GM21786 (cell line): ENCODE data around the gene HELZ.
"Not testable (repeated sequence)": the region's sequence is repeated elsewhere in the genome, so short reads cannot be mapped to it uniquely, and the experiment has no call there.

Experiments used
- ATAC-seq: cut with Tn5 transposase; IDR thresholded peaks from one replicate; pipeline ENCODE4 v1.9.1; 2021; ENCODE audit not compliant: unreplicated experiment

Gene HELZ, protein sequence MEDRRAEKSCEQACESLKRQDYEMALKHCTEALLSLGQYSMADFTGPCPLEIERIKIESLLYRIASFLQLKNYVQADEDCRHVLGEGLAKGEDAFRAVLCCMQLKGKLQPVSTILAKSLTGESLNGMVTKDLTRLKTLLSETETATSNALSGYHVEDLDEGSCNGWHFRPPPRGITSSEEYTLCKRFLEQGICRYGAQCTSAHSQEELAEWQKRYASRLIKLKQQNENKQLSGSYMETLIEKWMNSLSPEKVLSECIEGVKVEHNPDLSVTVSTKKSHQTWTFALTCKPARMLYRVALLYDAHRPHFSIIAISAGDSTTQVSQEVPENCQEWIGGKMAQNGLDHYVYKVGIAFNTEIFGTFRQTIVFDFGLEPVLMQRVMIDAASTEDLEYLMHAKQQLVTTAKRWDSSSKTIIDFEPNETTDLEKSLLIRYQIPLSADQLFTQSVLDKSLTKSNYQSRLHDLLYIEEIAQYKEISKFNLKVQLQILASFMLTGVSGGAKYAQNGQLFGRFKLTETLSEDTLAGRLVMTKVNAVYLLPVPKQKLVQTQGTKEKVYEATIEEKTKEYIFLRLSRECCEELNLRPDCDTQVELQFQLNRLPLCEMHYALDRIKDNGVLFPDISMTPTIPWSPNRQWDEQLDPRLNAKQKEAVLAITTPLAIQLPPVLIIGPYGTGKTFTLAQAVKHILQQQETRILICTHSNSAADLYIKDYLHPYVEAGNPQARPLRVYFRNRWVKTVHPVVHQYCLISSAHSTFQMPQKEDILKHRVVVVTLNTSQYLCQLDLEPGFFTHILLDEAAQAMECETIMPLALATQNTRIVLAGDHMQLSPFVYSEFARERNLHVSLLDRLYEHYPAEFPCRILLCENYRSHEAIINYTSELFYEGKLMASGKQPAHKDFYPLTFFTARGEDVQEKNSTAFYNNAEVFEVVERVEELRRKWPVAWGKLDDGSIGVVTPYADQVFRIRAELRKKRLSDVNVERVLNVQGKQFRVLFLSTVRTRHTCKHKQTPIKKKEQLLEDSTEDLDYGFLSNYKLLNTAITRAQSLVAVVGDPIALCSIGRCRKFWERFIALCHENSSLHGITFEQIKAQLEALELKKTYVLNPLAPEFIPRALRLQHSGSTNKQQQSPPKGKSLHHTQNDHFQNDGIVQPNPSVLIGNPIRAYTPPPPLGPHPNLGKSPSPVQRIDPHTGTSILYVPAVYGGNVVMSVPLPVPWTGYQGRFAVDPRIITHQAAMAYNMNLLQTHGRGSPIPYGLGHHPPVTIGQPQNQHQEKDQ (N-terminal part only)

DNA sequence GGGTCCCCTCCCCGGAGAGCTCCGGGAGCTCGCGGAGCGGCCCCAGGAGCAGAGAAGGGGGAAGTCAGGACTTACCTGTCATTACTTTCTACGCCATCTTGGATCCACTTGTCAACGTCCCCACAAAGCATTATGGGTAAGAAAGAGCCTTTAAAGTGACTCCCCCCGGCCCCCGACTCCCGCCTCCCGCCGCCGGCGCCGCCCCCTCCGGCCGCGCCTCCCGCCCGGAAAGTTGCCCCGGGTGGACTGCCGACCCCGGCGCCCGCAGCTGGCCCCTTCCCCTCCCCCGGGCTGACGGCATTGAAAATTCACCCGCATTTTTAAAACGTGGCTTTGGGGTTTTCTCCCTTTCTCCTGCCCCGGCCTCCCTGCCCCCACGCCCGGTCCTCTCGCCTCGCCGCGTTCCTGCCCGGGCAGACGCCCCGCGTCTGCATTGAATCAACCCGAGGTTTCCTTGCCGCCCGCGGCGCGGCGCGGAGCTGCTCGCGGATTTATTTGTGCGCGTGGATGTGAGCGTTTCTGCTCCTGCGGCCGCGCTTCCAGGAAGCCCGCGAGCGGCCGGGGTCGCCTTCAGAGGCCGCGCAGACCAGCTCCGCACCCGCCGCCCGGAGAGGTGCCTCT is at the start of gene HELZ:
HELZ (minus strand) TSS at position 124 of the 621 bp plus-strand sequence. CDS start 26,392 bp downstream, outside the sequence.
- peak; percentile 58 for ATAC-seq

DNA sequence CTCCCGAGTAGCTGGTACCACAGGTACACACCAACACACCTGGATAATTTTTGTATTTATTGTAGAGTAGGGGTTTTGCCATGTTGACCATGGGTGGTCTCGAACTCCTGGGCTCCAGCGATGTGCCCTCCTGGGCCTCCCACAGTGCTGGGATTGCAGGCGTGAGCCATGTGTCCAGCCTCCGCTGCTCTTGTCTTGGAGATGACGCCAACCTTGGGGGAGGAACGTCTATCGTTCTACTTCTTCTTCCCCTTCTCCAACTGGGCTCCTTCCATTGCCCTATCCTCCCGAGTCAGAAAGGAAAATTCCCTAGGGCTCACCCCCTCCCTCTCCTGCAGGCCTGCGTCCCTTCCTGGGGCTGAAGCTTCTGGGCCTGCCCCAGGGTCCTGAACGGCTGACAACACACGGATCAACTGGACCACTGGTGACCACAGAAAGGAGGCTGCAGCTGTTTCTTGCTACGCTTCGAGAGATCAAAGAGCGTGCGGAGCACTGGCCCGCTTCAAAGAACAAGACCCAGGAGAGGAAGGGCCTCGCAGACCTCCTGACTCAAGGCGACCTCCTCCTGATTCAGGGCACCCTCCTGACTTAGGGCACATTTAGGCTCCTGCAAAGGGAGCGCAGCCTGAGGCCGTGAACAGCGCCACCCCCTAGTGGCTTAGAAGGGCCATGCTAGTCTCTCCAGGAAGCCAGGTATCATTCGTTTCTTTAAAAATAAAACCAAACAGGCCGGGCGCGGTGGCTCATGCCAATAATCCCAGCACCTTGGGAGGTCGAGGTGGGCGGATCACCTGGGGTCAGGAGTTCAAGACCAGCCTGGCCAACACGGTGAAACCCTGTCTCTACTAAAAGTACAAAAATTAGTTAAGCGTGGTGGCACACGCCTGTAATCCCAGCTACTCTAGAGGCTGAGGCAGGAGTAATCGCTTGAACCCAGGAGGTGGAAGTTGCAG is 48.5 kb upstream of the HELZ start:
- peak; percentile 94 for ATAC-seq

DNA sequence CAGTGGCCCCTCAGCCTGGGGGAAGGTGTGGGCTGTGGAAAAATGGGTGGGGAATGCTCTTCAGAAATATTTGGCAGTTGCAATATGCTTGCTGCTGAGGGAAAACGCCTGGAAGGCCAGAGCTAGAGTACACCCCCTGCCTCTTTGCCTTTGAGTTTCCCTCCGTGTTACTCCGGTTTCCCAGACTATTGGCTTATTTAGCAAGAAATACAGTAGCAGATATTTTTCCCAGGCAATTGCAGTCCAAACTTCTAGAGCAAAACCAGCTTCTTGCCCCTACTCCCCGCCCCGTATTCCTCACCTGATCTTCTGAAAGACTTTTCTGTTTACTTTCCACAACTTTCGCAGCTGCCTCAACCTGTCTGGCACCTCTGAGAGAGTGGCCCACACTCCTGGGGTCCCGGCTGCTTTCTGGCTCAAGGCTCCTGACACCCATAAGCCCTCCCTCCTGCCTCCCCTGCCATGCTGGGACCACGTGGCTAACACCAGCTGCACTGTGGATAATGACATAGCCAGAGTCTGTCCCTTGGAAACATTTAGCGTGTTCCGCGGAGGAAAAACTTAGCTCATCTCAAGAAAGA is 45.8 kb upstream of the HELZ start:
- ATAC-seq, result no peak

DNA sequence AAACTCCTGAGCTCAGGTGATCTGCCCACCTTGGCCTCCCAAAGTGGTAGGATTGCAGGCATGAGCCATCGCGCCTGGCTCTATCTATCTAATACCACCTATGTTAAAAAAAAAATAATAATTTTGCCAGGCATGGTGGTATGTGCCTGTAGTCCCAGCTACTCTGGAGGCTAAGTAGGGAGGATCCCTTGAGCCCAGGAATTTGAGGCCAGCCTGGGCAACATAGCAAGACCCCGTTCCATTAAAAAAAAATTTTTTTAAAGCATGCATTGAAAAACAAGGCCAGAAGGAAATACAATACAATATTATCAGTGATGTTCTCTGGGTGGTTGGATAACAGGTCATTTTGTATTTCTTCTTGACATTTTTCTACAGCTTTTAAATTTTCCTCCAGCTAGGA is 45.2 kb upstream of the HELZ start:
- ATAC-seq, result no peak

DNA sequence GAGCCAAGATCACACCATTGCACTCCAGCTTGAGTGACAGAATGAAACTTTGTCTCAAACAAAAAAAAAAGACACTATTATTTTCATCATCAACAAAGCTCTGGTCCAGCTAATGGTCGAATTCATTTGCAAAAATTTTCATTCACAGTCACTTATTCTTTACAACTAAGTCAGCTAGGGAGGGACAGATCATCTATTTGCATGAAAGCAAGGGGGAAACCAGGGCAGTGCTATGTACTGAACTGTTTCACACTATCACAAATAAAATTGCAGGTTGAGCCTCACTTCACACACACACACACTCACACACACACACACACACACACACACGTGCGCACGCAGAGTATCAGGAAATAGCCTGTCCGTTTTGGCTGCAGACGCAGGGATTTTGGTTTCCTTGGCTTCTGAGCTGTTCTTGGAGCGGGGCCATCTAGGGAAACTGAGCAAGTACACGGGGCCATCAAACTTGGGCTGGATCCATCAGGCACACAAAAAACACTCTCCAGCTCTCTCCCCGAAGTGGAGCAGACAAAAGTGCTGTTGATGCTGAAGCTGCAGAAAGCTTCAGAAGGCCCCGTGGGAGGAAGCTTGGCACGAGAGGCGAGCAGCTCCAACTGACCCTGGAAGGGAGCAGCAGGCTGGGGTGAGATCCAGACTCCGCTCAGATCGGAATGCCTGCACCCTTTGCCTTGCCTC is 44.3 kb upstream of the HELZ start:
- ATAC-seq, result no peak

DNA sequence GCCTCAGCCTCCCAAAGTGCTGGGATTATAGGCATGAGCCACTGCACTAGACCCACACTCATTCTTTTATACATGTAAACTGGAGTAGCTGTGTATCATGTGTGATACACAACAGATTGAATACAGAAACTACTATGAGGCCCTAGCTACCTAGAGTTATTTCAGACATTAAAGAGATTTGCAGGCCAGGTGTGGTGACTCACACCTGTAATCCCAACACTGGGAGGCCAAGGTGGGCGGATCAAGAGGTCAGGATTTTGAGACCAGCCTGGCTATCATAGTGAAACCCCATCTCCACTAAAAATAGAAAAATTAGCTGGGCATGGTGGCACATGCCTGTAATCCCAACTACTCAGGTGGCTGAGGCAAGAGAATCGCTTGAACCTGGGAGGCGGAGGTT is 41.8 kb upstream of the HELZ start:
- not testable (repeated sequence) for ATAC-seq

DNA sequence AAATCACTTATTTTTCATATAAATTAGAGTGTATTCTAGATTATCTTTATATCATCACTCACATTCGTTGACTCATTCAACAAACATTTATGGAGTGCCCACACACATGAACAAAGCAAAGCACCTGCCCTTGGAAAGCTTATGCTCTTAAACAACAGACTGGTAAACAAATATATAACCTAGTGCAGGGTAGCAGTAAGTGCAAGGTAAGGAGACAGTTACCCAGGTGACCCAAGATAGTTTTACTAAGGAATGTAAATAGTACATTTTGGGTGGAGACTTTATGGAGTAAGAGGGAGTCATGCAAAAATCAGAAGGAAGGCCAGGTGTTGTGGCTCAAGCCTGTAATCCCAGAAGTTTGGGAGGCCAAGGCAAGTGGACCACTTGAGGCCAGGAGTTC is 40.4 kb upstream of the HELZ start:
- no peak for ATAC-seq

DNA sequence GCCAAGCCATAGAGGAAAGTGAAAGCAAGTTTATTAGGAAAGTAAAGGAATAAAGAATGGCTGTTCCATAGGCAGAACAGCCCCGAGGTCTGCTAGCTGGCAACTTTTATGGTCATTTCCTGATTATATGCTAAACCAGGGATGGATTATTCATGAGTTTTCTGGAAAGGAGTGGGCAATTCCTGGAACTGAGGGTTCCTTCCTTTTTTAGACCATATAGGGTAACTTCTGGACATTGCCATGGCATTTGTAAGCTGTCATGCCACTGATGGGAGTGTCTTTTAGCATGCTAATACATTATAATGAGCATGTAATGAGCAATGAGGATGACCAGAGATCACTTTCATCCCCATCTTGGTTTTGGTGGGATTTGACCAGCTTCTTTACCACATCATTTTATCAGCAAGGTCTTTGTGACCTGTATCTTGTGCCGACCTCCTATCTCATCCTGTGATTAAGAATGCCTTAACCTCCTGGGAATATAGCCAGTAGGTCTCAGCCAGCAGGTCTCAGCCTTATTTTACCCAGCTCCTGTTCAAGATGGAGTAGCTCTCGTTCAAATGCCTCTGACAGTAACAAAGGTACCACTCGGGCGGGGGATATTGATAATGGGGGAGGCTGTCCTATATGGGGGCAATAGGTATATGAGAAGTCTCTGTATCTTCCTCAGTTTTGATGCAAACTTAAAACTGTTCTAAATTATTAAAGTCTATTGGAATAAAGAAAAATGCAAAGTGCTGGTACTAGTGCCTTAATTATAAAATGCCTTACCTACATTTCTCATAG is 38.9 kb upstream of the HELZ start:
- ATAC-seq, result no peak

DNA sequence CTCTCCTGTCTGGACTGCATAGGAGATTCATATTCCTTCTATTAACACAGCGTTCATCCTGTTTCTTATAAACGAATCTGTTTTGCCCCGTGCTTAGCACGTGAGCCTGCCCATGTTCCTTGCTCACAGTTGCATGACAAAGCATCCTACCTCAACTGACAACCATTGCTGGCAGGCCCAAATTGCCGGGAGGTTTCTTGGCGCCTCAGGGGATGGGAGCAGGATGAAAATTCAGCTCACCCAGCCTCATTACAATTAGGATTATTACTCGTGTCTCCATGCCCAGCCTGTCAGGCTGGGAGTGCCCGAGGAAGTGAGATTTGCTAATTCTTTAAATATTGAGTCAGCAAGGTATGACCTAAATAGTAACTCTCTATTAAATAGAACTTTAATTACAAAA is 36.7 kb upstream of the HELZ start:
- ATAC-seq, result no peak

DNA sequence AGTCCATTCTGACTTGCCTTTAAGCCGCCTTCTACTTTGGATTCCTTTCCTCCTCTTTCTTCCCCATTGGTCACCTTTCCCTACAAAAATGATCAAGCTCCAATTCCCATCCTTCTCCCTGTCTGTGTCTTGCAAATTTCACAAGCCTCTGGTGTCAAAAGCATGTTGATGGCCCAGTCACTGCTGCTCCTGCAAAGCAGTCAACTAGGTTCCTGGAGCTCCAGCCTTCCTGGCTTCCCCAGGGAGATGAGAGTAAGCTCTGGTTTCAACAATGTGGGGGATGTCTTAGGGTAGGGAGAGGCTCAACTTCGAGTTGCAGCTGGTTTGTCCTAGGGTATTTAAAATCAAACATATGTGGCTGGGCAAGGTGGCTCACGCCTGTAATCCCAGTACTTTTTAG is 36.1 kb upstream of the HELZ start:
- no peak for ATAC-seq

DNA sequence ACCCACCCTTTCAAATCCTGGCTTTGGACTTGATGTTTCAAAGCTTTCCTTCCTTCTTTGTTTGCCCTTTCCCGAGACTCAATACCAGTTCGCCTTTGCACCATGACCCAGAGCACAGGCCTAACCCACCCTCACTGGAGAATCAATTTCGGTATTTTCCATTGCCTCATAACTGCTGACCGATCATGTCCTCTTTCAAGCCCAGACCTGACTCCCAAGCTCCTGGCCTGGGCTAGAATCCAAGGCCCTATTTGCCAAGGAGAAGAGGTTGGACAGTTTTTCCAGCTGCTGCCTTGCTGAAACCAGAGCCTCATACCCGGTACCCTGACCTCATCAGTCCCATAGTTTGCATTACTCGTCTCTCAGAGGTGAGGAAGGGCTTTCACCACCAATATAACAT is 35.3 kb upstream of the HELZ start:
- ATAC-seq, result no peak

DNA sequence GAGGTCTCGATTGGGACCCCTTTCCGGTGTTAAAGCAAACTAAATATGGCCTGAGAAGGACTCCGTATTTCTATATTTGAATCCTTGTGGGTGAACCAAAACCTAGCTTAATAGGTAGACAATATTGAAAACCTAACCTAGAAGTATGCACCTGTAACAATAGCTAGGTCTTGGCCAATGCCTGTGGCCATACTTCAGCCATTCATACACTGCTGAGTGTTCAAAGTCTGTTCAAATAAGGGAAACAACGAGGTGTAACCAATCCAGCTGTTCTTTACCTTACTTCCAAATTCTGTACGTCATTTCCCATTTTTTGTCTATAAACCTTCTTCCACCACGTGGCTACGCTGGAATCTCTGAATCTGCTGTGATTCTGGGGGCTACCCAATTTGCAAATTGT is 34.1 kb upstream of the HELZ start:
- ATAC-seq, result no peak

DNA sequence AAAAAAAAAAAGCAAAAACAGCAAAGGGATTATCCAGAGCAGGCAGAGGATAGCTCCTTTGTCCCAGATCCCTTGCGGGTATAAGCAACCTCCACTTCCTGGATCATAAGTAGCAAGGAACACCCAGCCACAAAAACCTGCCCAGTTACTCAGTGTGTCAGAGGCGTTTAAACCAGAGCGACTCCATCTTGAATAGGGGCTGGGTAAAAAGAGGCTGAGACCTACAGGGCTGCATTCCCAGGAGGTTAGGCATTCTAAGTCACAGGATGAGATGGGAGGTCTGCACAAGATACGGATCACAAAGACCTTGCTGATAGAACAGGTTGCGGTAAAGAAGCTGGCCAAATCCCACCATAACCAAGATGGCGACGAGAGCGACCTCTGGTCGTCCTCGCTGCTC is 33.4 kb upstream of the HELZ start:
- no peak for ATAC-seq

DNA sequence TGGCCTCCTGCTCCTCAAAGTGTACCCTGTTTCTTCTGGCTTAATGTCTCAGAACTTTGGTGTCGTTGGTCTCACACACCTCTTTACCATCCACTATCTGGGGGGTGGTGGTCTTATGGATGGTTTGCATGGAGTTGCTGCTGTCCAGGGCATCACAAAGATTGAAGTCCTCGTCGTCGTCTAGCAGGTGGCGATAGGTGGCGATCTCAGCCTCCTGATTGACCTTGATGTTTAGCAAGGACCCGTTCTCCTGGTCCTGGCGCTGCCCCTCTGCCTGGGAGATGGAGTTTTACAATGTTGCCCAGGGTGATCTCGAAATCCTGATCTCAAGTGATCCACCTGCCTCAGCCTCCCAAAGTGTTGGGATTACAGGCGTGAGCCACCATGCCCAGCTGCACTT is 31.1 kb upstream of the HELZ start:
- ATAC-seq, result no peak

DNA sequence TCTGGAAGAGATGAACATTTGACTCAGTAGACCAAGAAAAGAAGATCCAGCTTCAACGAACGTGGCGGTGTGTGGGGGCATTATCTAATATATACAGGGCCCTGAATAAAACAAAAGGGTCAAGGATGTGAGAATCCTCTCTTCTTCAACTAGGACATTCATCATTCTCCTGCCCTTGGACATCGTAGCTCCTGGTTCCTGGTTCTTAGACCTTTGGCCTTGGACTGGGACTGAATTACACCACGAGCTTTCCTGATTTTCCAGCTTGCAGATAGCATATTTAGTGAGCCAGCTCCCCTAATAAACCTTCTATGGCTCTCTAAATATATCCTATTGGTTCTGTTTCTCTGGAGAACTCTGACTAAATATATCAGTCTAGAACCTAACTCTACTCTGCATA is 29.5 kb upstream of the HELZ start:
- ATAC-seq, result no peak

DNA sequence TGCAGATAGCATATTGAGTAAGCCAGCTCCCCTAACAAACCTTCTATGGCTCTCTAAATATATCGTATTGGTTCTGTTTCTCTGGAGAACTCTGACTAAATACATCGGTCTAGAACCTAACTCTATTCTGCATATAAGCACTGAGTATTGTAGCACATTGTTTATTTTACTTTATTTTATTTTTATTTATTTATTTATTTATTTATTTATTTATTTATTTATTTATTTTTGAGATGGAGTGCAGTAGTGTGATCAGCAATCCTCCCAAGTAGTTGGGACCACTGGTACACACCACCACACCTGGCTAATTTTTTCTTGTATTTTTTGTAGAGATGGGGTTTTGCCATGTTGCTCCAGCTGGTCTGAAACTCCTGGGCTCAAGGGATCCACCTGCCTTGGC is 28.9 kb upstream of the HELZ start:
- no peak for ATAC-seq

DNA sequence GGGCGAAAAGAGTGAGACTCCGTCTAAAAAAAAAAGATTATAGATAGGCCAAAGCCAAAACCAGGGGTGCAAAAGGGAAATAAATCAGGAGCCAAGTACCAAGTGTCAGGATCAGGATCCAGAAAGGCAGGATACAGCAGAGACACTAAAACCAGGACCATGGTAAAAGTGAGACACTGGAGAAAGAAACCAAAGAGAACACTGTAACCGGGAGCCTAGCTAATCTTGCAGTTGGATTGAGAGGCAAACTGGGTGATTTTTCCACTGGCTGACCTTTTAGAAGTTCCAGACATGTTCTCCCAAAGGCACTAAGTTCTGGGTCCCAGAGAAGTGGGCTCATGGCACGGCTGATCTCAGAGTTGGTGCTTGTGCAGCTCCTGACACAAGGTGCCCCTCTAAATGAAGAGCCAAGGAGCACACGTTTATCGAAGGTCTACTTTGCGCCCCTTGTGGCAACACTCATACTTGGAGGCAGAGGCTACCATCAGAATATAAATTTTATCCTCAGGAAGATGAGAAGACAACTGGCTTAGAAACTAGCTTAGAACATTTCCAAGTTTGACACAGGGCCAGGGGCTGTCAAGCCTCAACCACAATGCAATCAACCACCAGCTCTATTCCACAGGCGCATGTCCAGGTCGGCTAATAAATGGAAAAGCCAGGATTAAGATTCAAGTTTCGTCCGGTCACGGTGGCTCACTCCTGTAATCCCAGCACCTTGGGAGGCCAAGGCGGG is 27.5 kb upstream of the HELZ start:
- ATAC-seq, result no peak
